ENCODE results near the gene CDHR3.

DNA sequence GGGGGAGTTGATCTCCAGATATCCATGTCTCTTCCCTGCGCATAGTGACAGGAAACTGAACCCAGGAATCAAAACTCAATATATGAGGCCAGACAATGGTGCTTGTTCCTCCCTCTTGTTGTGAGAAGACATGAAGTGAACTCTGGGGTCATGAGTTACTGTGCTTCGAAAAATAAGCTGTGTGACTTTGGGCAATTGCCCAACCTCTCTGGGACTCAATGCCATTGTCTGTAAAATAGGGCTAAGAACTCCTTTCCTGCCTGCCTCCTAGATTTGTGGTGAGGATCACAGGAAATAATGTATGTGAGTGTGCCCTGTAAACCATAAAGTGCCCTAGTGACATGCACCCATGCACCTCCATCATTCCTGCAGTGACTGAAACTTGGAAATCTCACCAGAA is 100.6 kb downstream of the CDHR3 start:
- TF ChIP-seq CTCF (IDR thresholded peaks at IDR 0.05) (no peak), EZH2phosphoT487 (IDR thresholded peaks at IDR 0.05) (no peak), EZH2 (IDR thresholded peaks at IDR 0.05) (no peak)

Data from neural progenitor cell (in vitro differentiated cells).